ENCODE data around the gene GALNT10.

GALNT10 gene

DNA sequence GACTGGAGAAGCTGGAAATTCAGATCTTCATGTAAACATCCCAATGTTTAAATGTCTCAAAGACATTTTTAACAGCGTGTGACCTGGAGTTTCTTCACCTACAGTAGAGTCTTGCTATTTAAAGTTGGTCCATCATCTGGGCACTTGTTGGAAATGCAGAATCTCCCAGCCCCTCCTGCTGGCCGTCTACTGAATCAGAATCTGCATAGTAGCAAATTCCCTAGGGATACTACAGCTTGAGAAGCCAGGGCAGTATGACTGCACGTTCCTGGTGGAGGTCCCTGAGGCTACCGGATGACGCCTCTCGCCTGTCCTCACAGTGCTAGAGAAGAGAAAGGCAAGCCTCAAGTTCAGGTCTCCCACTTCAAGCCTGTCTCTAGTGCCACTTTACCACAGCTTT is 271.0 kb downstream of the GALNT10 start (continued):
- TF ChIP-seq ZFP3 (CRISPR knock-in tag; IDR thresholded peaks at IDR 0.05), result no peak
- no peak for TF ChIP-seq ZNF565 (CRISPR knock-in tag; conservative IDR thresholded peaks at IDR 0.05; ENCODE audit: low read depth)
- TF ChIP-seq, protein P1, sequence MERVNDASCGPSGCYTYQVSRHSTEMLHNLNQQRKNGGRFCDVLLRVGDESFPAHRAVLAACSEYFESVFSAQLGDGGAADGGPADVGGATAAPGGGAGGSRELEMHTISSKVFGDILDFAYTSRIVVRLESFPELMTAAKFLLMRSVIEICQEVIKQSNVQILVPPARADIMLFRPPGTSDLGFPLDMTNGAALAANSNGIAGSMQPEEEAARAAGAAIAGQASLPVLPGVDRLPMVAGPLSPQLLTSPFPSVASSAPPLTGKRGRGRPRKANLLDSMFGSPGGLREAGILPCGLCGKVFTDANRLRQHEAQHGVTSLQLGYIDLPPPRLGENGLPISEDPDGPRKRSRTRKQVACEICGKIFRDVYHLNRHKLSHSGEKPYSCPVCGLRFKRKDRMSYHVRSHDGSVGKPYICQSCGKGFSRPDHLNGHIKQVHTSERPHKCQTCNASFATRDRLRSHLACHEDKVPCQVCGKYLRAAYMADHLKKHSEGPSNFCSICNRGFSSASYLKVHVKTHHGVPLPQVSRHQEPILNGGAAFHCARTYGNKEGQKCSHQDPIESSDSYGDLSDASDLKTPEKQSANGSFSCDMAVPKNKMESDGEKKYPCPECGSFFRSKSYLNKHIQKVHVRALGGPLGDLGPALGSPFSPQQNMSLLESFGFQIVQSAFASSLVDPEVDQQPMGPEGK (CRISPR knock-in tag; IDR thresholded peaks at IDR 0.05; ENCODE audit: borderline replicate concordance), result no peak
- no peak for TF ChIP-seq ZC3H10 (CRISPR knock-in tag; IDR thresholded peaks at IDR 0.05)

DNA sequence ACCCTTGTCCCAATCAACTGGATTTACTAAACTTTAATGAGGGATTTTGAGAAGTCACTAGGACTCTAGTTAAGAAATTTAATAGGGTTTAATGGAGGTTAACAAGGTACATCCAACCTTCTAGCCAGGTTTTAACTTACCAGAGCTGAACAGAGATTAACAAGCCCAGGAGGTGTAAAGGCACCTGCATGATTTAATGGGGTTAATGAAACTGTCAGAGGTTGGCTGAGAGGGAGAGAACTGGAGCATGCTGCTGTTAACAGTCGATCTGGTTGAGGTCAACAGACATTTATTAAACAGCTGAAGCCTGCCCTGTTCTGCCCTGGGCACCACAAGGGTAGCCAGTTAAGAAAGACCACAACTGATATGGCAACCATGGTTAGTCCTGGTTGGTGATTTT is 273.9 kb downstream of the GALNT10 start:
- no peak for ATAC-seq
- TF ChIP-seq TCF4 (CRISPR knock-in tag; IDR thresholded peaks at IDR 0.05; ENCODE audit: borderline replicate concordance) (no peak), ZNF70 (CRISPR knock-in tag; IDR thresholded peaks at IDR 0.05) (no peak), CSDC2 (CRISPR knock-in tag; IDR thresholded peaks at IDR 0.05) (no peak), OSR1 (CRISPR knock-in tag; IDR thresholded peaks at IDR 0.05) (no peak), GLIS3 (CRISPR knock-in tag; IDR thresholded peaks at IDR 0.05) (no peak), ARNTL (CRISPR knock-in tag; IDR thresholded peaks at IDR 0.05; ENCODE audit: borderline replicate concordance, low read depth) (no peak), ISL1 (CRISPR knock-in tag; IDR thresholded peaks at IDR 0.05) (no peak), RARB (CRISPR knock-in tag; IDR thresholded peaks at IDR 0.05) (no peak), PPARA (CRISPR knock-in tag; IDR thresholded peaks at IDR 0.05; ENCODE audit: borderline replicate concordance) (no peak), SNAI2 (CRISPR knock-in tag; IDR thresholded peaks at IDR 0.05) (no peak), TOX (CRISPR knock-in tag; IDR thresholded peaks at IDR 0.05; ENCODE audit: borderline replicate concordance) (no peak), ZFP3 (CRISPR knock-in tag; IDR thresholded peaks at IDR 0.05) (no peak), ZFP30 (CRISPR knock-in tag; IDR thresholded peaks at IDR 0.05) (no peak), ZC3H10 (CRISPR knock-in tag; IDR thresholded peaks at IDR 0.05) (no peak), ESRRG (CRISPR knock-in tag; IDR thresholded peaks at IDR 0.05) (no peak), ZNF8 (CRISPR knock-in tag; IDR thresholded peaks at IDR 0.05) (no peak)
- TF ChIP-seq, protein P2, sequence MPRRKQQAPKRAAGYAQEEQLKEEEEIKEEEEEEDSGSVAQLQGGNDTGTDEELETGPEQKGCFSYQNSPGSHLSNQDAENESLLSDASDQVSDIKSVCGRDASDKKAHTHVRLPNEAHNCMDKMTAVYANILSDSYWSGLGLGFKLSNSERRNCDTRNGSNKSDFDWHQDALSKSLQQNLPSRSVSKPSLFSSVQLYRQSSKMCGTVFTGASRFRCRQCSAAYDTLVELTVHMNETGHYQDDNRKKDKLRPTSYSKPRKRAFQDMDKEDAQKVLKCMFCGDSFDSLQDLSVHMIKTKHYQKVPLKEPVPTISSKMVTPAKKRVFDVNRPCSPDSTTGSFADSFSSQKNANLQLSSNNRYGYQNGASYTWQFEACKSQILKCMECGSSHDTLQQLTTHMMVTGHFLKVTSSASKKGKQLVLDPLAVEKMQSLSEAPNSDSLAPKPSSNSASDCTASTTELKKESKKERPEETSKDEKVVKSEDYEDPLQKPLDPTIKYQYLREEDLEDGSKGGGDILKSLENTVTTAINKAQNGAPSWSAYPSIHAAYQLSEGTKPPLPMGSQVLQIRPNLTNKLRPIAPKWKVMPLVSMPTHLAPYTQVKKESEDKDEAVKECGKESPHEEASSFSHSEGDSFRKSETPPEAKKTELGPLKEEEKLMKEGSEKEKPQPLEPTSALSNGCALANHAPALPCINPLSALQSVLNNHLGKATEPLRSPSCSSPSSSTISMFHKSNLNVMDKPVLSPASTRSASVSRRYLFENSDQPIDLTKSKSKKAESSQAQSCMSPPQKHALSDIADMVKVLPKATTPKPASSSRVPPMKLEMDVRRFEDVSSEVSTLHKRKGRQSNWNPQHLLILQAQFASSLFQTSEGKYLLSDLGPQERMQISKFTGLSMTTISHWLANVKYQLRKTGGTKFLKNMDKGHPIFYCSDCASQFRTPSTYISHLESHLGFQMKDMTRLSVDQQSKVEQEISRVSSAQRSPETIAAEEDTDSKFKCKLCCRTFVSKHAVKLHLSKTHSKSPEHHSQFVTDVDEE (CRISPR knock-in tag; IDR thresholded peaks at IDR 0.05), result no peak
- TF ChIP-seq, protein P3, sequence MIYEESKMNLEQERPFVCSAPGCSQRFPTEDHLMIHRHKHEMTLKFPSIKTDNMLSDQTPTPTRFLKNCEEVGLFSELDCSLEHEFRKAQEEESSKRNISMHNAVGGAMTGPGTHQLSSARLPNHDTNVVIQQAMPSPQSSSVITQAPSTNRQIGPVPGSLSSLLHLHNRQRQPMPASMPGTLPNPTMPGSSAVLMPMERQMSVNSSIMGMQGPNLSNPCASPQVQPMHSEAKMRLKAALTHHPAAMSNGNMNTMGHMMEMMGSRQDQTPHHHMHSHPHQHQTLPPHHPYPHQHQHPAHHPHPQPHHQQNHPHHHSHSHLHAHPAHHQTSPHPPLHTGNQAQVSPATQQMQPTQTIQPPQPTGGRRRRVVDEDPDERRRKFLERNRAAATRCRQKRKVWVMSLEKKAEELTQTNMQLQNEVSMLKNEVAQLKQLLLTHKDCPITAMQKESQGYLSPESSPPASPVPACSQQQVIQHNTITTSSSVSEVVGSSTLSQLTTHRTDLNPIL (CRISPR knock-in tag; IDR thresholded peaks at IDR 0.05; ENCODE audit: low read depth), result no peak
- TF ChIP-seq, protein P4, sequence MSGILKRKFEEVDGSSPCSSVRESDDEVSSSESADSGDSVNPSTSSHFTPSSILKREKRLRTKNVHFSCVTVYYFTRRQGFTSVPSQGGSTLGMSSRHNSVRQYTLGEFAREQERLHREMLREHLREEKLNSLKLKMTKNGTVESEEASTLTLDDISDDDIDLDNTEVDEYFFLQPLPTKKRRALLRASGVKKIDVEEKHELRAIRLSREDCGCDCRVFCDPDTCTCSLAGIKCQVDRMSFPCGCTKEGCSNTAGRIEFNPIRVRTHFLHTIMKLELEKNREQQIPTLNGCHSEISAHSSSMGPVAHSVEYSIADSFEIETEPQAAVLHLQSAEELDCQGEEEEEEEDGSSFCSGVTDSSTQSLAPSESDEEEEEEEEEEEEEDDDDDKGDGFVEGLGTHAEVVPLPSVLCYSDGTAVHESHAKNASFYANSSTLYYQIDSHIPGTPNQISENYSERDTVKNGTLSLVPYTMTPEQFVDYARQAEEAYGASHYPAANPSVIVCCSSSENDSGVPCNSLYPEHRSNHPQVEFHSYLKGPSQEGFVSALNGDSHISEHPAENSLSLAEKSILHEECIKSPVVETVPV (CRISPR knock-in tag; IDR thresholded peaks at IDR 0.05), result no peak

DNA sequence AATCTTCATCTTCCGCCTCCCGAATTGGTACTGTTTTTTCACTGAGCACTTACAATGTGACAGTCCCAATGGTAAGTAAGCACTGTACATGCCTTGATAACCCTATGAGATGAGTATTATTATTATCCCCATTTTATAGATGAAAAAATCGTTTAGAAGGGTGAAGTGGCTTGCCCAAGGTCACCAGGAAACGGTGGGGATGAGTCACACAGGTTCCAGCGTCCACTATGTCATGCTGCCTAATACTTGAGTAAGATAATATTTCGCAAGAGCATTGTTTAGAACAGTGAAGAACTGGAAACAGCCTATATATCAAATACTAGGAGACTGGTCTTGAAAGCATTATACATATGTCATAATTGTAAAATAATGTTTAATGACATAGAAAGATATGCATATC is 274.6 kb downstream of the GALNT10 start:
- no peak for ATAC-seq
- TF ChIP-seq ZC3H10 (CRISPR knock-in tag; IDR thresholded peaks at IDR 0.05) (no peak), BACH2 (CRISPR knock-in tag; IDR thresholded peaks at IDR 0.05; ENCODE audit: borderline replicate concordance) (no peak), ZNF565 (CRISPR knock-in tag; conservative IDR thresholded peaks at IDR 0.05; ENCODE audit: low read depth) (no peak)
- TF ChIP-seq, protein P5, sequence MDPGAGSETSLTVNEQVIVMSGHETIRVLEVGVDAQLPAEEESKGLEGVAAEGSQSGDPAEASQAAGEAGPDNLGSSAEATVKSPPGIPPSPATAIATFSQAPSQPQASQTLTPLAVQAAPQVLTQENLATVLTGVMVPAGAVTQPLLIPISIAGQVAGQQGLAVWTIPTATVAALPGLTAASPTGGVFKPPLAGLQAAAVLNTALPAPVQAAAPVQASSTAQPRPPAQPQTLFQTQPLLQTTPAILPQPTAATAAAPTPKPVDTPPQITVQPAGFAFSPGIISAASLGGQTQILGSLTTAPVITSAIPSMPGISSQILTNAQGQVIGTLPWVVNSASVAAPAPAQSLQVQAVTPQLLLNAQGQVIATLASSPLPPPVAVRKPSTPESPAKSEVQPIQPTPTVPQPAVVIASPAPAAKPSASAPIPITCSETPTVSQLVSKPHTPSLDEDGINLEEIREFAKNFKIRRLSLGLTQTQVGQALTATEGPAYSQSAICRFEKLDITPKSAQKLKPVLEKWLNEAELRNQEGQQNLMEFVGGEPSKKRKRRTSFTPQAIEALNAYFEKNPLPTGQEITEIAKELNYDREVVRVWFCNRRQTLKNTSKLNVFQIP (CRISPR knock-in tag; IDR thresholded peaks at IDR 0.05; ENCODE audit: borderline replicate concordance, low read depth), result no peak
- TF ChIP-seq, protein P2 (CRISPR knock-in tag; IDR thresholded peaks at IDR 0.05), result no peak
